Ascending aorta (tissue), 2 donors: Measurements from ENCODE around the gene OR1S2. TPM values are rescaled to one million over a fixed set of nuclear protein-coding genes. Genes with fewer than 3 reads are reported as not detected.

Experiments
- DNase-seq, 2 donors: peaks; one replicate each; pipeline ENCODE4 v3.0.0-alpha.2; 2019; ENCODE audit warnings: low spot score in 2 of 2
- H3K27ac ChIP-seq, 2 donors: fragments of 200-600 bp; sonication (generic); one replicate each; pipeline ENCODE4 v1.5.1; 2016 to 2017; ENCODE audit warnings: mild to moderate bottlenecking in 1 of 2
- H3K27me3 ChIP-seq: fragments of 200-600 bp; sonication (generic); one replicate; pipeline ENCODE4 v1.5.1; 2017
- H3K36me3 ChIP-seq, 2 donors: fragments of 200-600 bp; sonication (generic); one replicate each; pipeline ENCODE4 v1.5.1; 2016
- H3K4me1 ChIP-seq, 2 donors: fragments of 200-600 bp; sonication (generic); one replicate each; pipeline ENCODE4 v1.5.1; 2016 to 2017; ENCODE audit warnings: mild to moderate bottlenecking in 1 of 2
- H3K4me3 ChIP-seq, 2 donors: fragments of 200-600 bp; sonication (generic); one replicate each; pipeline ENCODE4 v1.5.1; 2016 to 2017; ENCODE audit warnings: mild to moderate bottlenecking in 1 of 2
- H3K9me3 ChIP-seq, 2 donors: fragments of 200-600 bp; sonication (generic); one replicate each; pipeline ENCODE4 v1.5.1; 2016
- CTCF ChIP-seq, 3 experiments: fragments of 200-600 bp in 2 of 3; fragments of 450-650 bp in 1 of 3; sonication (generic) in 2 of 3; IDR thresholded peaks; one replicate each; pipeline ENCODE4 v1.5.1; 2016 to 2019; ENCODE audit warnings: antibody characterized with exemption in 3 of 3, mild to moderate bottlenecking in 1 of 3, moderate library complexity in 1 of 3
- intact Hi-C: fragments of 100-400 bp; cut with DNase I; formaldehyde crosslinking; loops from one replicate; pipeline ENCODE4 v1.15.1; 2023
- total RNA-seq: library from RNA; depleted of rRNA; stranded (reverse); fragments of >200 nt; gene quantifications from one replicate; pipeline ENCODE4 v1.1.0, GENCODE V29; 2016

OR1S2 gene
- total RNA-seq, 1 donor from 2014 or later, result not detected

- H3K4me3 ChIP-seq, result no peak overlapping the region
- no peak overlapping the region for H3K27ac ChIP-seq
- intact Hi-C loops, result no loop called here
- DNase-seq, result no peak
- no peaks in the 10 kb centered on the region for H3K36me3 ChIP-seq
- H3K27me3 ChIP-seq, result no peaks in the 10 kb centered on the region
- H3K9me3 ChIP-seq, result peaks cover 0 to 7% of the 10 kb centered on the region in 2 donors
- TF ChIP-seq CTCF (IDR thresholded peaks at IDR 0.05), result no peak
- H3K4me1 ChIP-seq, result no peaks in the 10 kb centered on the region
Observed at GRCh38 chr11:58164389-58164788, 39.6 kb downstream of the OR1S2 start.

Other genes with a start within 250 kb of the OR1S2 start
- not detected for gene OR9Q1, start 180.3 kb downstream of the OR1S2 start, total RNA-seq
- gene OR6Q1, start 173.2 kb downstream of the OR1S2 start, total RNA-seq, result not detected
- not detected for gene OR9I1, start 78.6 kb downstream of the OR1S2 start, total RNA-seq
- gene OR9Q2, start 15.1 kb downstream of the OR1S2 start, total RNA-seq, result not detected
- not detected for gene OR1S1, start 8.6 kb upstream of the OR1S2 start, total RNA-seq
- not detected for gene OR10Q1, start 24.8 kb upstream of the OR1S2 start, total RNA-seq
- not detected for gene OR10W1, start 64.1 kb upstream of the OR1S2 start, total RNA-seq
- not detected for gene OR5B17, start 154.9 kb upstream of the OR1S2 start, total RNA-seq
- gene OR5B3, start 202.7 kb upstream of the OR1S2 start, total RNA-seq, result not detected
- gene OR5B2, start 224.0 kb upstream of the OR1S2 start, total RNA-seq, result not detected
- 2.9 TPM for gene OR5B12, start 238.1 kb upstream of the OR1S2 start, total RNA-seq